PFSK-1 (cell line): Measurements from ENCODE around the gene NXPH1.

Experiments used
- POLR2AphosphoS5 ChIP-seq: IDR thresholded peaks from 2 replicates; pipeline ENCODE4 v1.6.1; 2012; ENCODE audit warnings: low read depth, mild to moderate bottlenecking, control low read depth, low read length, moderate library complexity
- SIN3A ChIP-seq: IDR thresholded peaks from 2 replicates; pipeline ENCODE4 v1.6.1; 2012; ENCODE audit warnings: mild to moderate bottlenecking, low read length, moderate library complexity, borderline replicate concordance; ENCODE audit not compliant: insufficient read depth
- TAF1 ChIP-seq: IDR thresholded peaks from 2 replicates; pipeline ENCODE4 v1.6.1; 2012; ENCODE audit warnings: low read length, control low read depth, borderline replicate concordance; ENCODE audit not compliant: insufficient read depth
- TF ChIP-seq, protein P1 (sequence below), 2 experiments: IDR thresholded peaks; 2 replicates each; pipeline versions ENCODE4 v1.6.1 to v1.8.0; 2011 to 2012; ENCODE audit warnings: low read depth in 2 of 2, low read length in 2 of 2, control low read depth in 1 of 2, inconsistent platforms in 1 of 2, mild to moderate bottlenecking in 1 of 2, moderate library complexity in 1 of 2; ENCODE audit not compliant: insufficient read depth in 1 of 2

DNA sequence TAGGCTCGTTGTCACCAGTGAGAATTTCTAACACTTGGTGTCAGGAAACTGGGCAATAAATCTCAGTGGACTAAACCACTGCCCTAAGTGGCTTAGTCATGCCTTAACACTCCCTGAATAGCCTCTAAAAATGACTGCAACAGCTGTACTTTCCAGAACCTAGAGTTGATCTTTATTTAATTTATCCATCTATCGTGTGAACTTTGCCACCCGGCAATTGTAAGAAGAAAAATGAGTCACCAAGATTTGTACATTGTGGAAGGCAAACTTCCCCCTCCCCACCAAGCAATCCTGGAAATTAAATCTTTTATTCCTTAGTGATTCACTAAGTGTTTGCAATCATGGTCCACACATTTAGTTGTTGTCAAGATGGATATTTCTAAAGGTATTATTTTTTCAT lies 47.1 kb downstream of the NXPH1 start:
- TF ChIP-seq, protein P1, sequence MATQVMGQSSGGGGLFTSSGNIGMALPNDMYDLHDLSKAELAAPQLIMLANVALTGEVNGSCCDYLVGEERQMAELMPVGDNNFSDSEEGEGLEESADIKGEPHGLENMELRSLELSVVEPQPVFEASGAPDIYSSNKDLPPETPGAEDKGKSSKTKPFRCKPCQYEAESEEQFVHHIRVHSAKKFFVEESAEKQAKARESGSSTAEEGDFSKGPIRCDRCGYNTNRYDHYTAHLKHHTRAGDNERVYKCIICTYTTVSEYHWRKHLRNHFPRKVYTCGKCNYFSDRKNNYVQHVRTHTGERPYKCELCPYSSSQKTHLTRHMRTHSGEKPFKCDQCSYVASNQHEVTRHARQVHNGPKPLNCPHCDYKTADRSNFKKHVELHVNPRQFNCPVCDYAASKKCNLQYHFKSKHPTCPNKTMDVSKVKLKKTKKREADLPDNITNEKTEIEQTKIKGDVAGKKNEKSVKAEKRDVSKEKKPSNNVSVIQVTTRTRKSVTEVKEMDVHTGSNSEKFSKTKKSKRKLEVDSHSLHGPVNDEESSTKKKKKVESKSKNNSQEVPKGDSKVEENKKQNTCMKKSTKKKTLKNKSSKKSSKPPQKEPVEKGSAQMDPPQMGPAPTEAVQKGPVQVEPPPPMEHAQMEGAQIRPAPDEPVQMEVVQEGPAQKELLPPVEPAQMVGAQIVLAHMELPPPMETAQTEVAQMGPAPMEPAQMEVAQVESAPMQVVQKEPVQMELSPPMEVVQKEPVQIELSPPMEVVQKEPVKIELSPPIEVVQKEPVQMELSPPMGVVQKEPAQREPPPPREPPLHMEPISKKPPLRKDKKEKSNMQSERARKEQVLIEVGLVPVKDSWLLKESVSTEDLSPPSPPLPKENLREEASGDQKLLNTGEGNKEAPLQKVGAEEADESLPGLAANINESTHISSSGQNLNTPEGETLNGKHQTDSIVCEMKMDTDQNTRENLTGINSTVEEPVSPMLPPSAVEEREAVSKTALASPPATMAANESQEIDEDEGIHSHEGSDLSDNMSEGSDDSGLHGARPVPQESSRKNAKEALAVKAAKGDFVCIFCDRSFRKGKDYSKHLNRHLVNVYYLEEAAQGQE (IDR thresholded peaks at IDR 0.05; ENCODE audit: insufficient read depth in 1 of 2, low read depth in 2 of 2, low read length in 2 of 2) = no peak
- TF ChIP-seq POLR2AphosphoS5 = no peak
- TF ChIP-seq TAF1 = no peak
- TF ChIP-seq SIN3A = no peak
